Glutamatergic neuron (in vitro differentiated cells): ENCODE measurements around the gene FAM50A. TPM values are rescaled to one million over a fixed set of nuclear protein-coding genes. Genes with fewer than 3 reads are reported as not detected.

Experiments
- DNase-seq: peaks from one replicate; pipeline ENCODE4 v3.0.0; 2022
- H3K27ac Mint-ChIP-seq: one replicate; pipeline ENCODE4 v1.8.0; 2020; ENCODE audit warnings: mild to moderate bottlenecking, mixed read lengths, inconsistent platforms; ENCODE audit not compliant: unreplicated experiment
- H3K27me3 Mint-ChIP-seq: one replicate; pipeline ENCODE4 v1.8.0; 2020; ENCODE audit warnings: mild to moderate bottlenecking, moderate library complexity, mixed read lengths, inconsistent platforms; ENCODE audit not compliant: unreplicated experiment
- H3K36me3 Mint-ChIP-seq: one replicate; pipeline ENCODE4 v1.8.0; 2020; ENCODE audit warnings: mild to moderate bottlenecking, mixed read lengths, inconsistent platforms; ENCODE audit not compliant: unreplicated experiment
- H3K4me1 Mint-ChIP-seq: one replicate; pipeline ENCODE4 v1.8.0; 2020; ENCODE audit warnings: mild to moderate bottlenecking, low read depth, mixed read lengths, inconsistent platforms; ENCODE audit not compliant: unreplicated experiment
- H3K4me3 Mint-ChIP-seq: one replicate; pipeline ENCODE4 v1.8.0; 2020; ENCODE audit warnings: mild to moderate bottlenecking, mixed read lengths, inconsistent platforms; ENCODE audit not compliant: unreplicated experiment
- H3K9me3 Mint-ChIP-seq: one replicate; pipeline ENCODE4 v1.8.0; 2020; ENCODE audit warnings: mild to moderate bottlenecking, moderate library complexity, mixed read lengths, inconsistent platforms; ENCODE audit not compliant: unreplicated experiment
- total RNA-seq: library from RNA; stranded (reverse); fragmentation: NEBNext Ultra II Directional; extraction: Animal tissue kit (Norgen Biotek cat#: 25700); gene quantifications from one replicate; pipeline ENCODE4 v1.2.1, GENCODE V29; 2021; ENCODE audit not compliant: unreplicated experiment
- TF ChIP-seq, protein P1 (sequence below): fragments of 200-600 bp; sonication (generic); IDR thresholded peaks from one replicate; pipeline ENCODE4 v1.5.0; 2021; ENCODE audit not compliant: partially characterized antibody, unreplicated experiment

FAM50A gene
- total RNA-seq, 1 donor from 2014 or later: 125 TPM

DNA sequence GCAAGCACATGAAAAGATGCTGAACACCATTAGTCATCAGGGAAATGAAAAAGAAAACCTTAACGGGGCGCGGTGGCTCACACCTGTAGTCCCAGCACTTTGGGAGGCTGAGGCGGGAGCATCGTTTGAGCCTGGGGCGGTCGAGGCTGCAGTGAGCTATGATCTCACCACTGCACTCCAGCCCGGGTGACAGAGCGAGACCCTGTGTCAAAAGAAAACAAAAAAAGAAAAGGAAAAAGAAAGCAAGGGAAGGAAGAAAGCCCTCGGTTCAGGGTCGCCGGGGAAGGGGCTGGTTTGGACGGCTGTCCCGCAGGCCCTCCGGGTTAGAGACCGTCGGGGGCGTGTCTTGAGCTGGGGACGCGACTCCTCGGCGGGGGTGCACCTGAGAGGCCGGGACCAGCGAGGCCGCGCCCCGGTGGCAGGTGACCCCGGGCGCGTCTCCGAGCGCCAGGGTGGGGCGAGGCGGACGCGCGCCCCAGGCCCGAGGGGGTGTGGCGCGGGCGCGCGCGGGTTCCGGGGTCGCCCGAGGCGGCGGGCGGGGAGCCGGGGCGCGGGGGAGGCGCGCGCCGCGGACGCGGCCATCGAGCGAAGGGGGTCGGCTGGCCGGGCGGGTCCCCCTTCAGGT, 13.7 kb downstream of the FAM50A start:
- peak overlapping the region; percentile 94 for H3K4me3 Mint-ChIP-seq
- TF ChIP-seq, protein P1, sequence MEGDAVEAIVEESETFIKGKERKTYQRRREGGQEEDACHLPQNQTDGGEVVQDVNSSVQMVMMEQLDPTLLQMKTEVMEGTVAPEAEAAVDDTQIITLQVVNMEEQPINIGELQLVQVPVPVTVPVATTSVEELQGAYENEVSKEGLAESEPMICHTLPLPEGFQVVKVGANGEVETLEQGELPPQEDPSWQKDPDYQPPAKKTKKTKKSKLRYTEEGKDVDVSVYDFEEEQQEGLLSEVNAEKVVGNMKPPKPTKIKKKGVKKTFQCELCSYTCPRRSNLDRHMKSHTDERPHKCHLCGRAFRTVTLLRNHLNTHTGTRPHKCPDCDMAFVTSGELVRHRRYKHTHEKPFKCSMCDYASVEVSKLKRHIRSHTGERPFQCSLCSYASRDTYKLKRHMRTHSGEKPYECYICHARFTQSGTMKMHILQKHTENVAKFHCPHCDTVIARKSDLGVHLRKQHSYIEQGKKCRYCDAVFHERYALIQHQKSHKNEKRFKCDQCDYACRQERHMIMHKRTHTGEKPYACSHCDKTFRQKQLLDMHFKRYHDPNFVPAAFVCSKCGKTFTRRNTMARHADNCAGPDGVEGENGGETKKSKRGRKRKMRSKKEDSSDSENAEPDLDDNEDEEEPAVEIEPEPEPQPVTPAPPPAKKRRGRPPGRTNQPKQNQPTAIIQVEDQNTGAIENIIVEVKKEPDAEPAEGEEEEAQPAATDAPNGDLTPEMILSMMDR: no peak
- H3K4me1 Mint-ChIP-seq: peaks cover 4% of the 10 kb centered on the region
- peaks cover 10% of the 10 kb centered on the region for H3K27me3 Mint-ChIP-seq
- DNase-seq: peak; percentile 43
- H3K9me3 Mint-ChIP-seq: peaks cover 7% of the 10 kb centered on the region
- no peaks in the 10 kb centered on the region for H3K36me3 Mint-ChIP-seq
- H3K27ac Mint-ChIP-seq: peak overlapping the region; percentile 98

DNA sequence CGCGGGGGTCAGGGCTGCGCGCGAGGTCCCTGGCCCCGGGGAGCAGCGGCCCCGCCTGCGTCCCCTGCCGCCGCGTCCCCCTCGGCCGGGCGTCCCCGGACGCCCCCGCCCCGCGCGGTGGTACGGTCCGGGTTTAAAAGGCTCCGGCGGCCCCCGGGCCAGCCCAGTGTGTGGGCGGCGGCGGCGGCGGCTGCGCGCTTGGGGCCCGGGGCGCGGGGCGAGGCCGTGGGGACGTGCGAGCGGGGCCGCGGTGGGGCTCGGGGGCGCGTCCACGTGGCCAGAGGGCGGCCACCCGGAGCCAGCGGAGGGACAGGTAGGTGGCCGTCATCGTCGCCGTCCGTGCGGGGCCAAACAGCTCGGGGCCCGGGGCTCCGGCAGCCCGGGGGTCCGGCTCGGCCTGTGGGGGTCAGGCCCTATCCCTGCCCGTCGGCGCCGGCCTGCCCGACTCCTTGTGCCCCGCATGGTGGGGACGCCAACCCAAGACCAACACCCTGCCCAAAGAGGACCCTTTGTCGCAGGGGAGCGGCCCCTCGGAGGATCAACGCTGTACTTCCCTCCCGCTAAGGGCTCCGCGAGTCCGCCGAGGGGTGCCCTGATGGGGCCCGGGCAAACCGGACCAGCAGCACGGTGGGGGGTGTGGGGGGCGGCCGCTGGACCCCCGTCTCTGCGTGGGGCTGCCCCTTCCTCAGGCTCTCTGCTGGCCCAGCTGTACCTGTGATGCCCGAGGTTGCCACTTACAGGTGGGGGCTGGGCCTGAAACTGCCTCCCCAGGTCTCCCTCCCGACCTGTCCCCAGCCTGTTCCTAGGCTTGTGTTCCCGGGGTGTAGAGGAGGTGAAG, 14.4 kb downstream of the FAM50A start, which contains the start of gene PLXNA3:
Gene PLXNA3, plus strand, starts transcription at position 166 of the 838 bp plus-strand sequence. CDS start 1,903 bp downstream, outside the sequence.
- H3K9me3 Mint-ChIP-seq: peaks cover 7% of the 10 kb centered on the region
- H3K27ac Mint-ChIP-seq: peak within 1 kb of the TSS; percentile 98
- H3K36me3 Mint-ChIP-seq: no peaks in the 10 kb centered on the region
- peaks cover 10% of the 10 kb centered on the region for H3K27me3 Mint-ChIP-seq
- H3K4me1 Mint-ChIP-seq: peaks cover 4% of the 10 kb centered on the region
- peak; percentile 71 for DNase-seq
- peak within 1 kb of the TSS; percentile 94 for H3K4me3 Mint-ChIP-seq
- TF ChIP-seq, protein P1: no peak

DNA sequence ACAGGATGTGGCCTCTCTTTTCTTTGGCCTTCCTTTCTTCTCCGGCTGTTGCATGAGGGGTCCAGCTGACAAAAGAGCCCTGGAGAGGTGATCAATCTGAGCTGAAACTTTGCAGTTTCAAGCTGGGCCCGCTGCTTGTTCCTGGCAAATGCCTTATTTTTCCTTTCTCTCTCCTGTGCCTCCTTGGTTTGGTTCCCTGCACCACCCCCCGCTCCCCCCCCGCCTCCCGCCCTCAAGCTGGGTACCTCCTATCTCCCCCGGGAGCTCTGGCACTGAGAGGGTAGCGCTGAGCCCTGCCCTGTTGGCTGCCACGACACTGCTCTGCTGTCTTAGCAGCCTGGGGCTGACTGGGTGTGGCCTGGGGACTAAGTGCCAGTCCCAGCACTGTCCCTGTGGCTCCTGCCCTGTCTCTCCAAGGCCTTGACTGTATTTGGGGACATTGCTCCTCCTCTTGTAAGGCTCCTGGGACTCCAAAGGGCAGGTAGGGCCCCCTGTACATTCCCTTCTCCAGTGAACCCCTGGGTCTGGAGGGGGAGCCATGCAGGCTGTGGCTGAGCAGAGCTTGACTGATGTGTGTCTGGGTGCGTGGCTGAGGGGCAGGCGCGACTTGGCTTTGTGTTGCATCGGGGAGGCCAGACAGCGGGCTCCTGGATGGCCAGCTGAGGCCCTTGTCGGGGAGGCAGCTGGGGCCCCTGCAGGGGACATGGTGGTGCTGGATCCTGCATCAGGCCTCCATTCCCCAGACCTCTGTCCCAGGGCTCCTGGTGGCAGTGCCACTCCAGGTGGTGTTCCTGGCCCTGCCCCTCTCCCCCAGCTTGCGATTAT, 15.2 kb downstream of the FAM50A start:
- Mint-ChIP-seq H3K27me3 (peaks cover 10% of the 10 kb centered on the region), H3K4me1 (peaks cover 4% of the 10 kb centered on the region), H3K4me3 (peak overlapping the region; percentile 86), H3K9me3 (peaks cover 7% of the 10 kb centered on the region), H3K27ac (peak overlapping the region; percentile 87), H3K36me3 (no peaks in the 10 kb centered on the region)
- TF ChIP-seq, protein P1: no peak
- DNase-seq: peak; percentile 46

DNA sequence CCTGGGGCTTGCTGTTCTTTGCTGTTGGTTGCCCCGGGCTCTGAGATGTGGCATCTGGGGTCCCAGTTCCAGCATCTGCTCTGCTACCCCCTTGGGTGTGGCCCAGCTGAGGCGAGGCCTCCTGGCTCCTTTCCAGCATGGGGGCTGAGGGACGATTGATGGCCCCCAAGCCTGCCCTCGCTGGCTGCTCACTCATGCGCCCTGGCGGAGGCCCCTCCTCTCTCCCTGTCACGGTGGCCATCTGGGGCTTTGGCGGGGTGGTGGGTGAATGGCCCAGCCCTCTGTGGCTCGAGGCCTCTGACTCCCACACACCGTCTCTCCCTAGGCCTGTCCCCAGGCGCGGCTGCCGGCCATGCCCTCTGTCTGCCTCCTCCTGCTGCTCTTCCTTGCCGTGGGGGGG, 15.9 kb downstream of the FAM50A start:
- peaks cover 10% of the 10 kb centered on the region for H3K27me3 Mint-ChIP-seq
- H3K27ac Mint-ChIP-seq: peak overlapping the region; percentile 55
- TF ChIP-seq, protein P1: no peak
- DNase-seq: peak; percentile 71
- H3K9me3 Mint-ChIP-seq: peaks cover 7% of the 10 kb centered on the region
- peak overlapping the region; percentile 86 for H3K4me3 Mint-ChIP-seq
- peaks cover 4% of the 10 kb centered on the region for H3K4me1 Mint-ChIP-seq
- H3K36me3 Mint-ChIP-seq: no peaks in the 10 kb centered on the region
